K562 (cell line): Measurements from ENCODE around the gene PAX2. TPM values are rescaled to one million over a fixed set of nuclear protein-coding genes. Genes with fewer than 3 reads are reported as not detected.
A peak's percentile ranks its signal among the peaks of the same experiment; 100 is the strongest.

Experiments
- ASH1L ChIP-seq: fragments of 450-650 bp; IDR thresholded peaks from 2 replicates; pipeline ENCODE4 v1.6.1; 2018; ENCODE audit warnings: borderline replicate concordance, mild to moderate bottlenecking, low read depth; ENCODE audit not compliant: partially characterized antibody
- EWSR1 ChIP-seq: fragments of 450-650 bp; IDR thresholded peaks from 2 replicates; pipeline ENCODE4 v1.6.1; 2018; ENCODE audit warnings: borderline replicate concordance, mild to moderate bottlenecking, low read depth, moderate library complexity; ENCODE audit not compliant: partially characterized antibody
- SIN3A ChIP-seq, 2 experiments: fragments of 150-350 bp in 1 of 2; IDR thresholded peaks; 2 replicates each; pipeline ENCODE4 v1.6.1; 2011 to 2016; ENCODE audit warnings: borderline replicate concordance in 2 of 2, low read depth in 2 of 2, low read length in 2 of 2, mild to moderate bottlenecking in 2 of 2, moderate library complexity in 2 of 2; ENCODE audit not compliant: control insufficient read depth in 1 of 2
- STAG1 ChIP-seq: sonication (generic); formaldehyde crosslinking; IDR thresholded peaks from 2 replicates; pipeline ENCODE4 v1.5.0; 2020; ENCODE audit warnings: missing genetic modification reagents, borderline replicate concordance
- TCF7L2 ChIP-seq: fragments of 150-350 bp; IDR thresholded peaks from 2 replicates; pipeline ENCODE4 v1.6.1; 2016; ENCODE audit warnings: low read depth, mild to moderate bottlenecking, low read length, moderate library complexity
- polyA plus RNA-seq, 8 experiments: library from polyadenylated mRNA; depleted of rRNA in 4 of 8; stranded (reverse) in 5 of 8; unstranded in 3 of 8; fragments of >200 nt; fragmentation: Nextera tagmentation in 2 of 8; fragmentation: Illumina TruSeq in 1 of 8; extraction: Ambion mirVana in 2 of 8; extraction: Trizol in 1 of 8; gene quantifications; 2 replicates each; pipeline versions ENCODE4 v1.2.1 to v1.2.3, GENCODE V29; 2011 to 2014; ENCODE audit warnings: inconsistent platforms in 1 of 8, missing spikeins in 1 of 8
- total RNA-seq, 7 experiments: library from RNA; depleted of rRNA in 6 of 7; stranded (reverse); fragments of >200 nt in 6 of 7; fragmentation: Illumina TruSeq in 2 of 7; extraction: Trizol in 2 of 7; gene quantifications; 2 replicates each; pipeline versions ENCODE4 v1.2.1 to v1.2.3, GENCODE V29; 2011 to 2021; ENCODE audit warnings: low replicate concordance in 1 of 7
- TF ChIP-seq, protein P1 (sequence below), 3 experiments: fragments of 200-800 bp in 1 of 3; fragments of 250-450 bp in 1 of 3; fragments of 450-650 bp in 1 of 3; sonication (Bioruptor Pico) in 1 of 3; sonication (Bioruptor generic) in 1 of 3; formaldehyde crosslinking in 1 of 3; IDR thresholded peaks; 2 replicates each; pipeline versions ENCODE4 v1.6.1 to v1.8.0; 2016 to 2022; ENCODE audit warnings: mild to moderate bottlenecking in 2 of 3, missing genetic modification characterization in 2 of 3, missing compliant biosample characterization in 1 of 3, moderate library complexity in 1 of 3
- TF ChIP-seq, protein P2 (sequence below): fragments of 450-650 bp; IDR thresholded peaks from 2 replicates; pipeline ENCODE4 v1.6.1; 2017; ENCODE audit warnings: mild to moderate bottlenecking, moderate library complexity
- TF ChIP-seq, protein P3 (sequence below): sonication (generic); formaldehyde crosslinking; IDR thresholded peaks from 2 replicates; pipeline ENCODE4 v1.8.0; 2022; ENCODE audit warnings: mild to moderate bottlenecking, missing genetic modification reagents
- TF ChIP-seq, protein P4 (sequence below): sonication (generic); formaldehyde crosslinking; IDR thresholded peaks from 2 replicates; pipeline ENCODE4 v1.8.1; 2023; ENCODE audit warnings: mild to moderate bottlenecking, missing genetic modification reagents
- TF ChIP-seq, protein P5 (sequence below): fragments of 250-450 bp; sonication (Bioruptor Pico); IDR thresholded peaks from 2 replicates; pipeline ENCODE4 v1.8.0; 2021; ENCODE audit warnings: moderate library complexity, mild to moderate bottlenecking, inconsistent platforms

PAX2 gene
- total and polyA plus RNA-seq, 9 of the 15 experiments (the other 6 are each of a cell fraction or from before 2014, with no cell fraction given), result not detected

DNA sequence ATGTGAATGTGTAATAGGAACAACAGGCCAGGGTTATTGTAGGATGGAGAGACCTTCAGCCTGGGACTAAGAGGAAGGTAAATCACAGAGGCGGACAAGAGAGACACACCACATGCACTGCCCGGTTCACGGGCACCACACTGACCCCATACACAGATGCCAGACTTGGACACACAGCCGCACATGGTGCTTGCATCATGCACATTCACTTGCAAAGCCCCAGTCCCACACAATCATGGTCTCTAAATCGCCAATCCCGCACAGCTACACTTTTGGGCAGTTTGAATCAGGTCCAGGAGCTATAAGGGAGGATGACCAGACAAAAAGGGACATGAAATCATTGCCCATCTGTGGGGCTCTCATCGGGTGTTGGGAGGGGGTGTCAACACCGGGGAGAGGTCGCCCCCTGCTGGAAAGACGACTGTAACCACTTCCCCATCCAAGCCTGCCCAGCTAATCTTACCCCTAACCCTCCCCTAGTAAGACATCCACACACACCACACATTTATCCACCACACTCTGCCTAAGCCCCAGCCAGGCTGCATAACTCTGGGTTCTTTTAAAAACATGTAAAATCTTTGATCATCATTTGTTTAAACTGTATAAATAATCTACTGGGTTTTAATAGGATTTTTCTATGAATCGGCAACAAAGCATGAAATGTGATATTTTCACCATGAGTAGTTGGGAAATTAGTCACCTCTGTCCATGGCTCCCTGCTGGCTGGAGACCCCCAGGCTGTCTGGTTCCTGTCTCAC, 126.8 kb downstream of the PAX2 start (continued):
- TF ChIP-seq, protein P1, sequence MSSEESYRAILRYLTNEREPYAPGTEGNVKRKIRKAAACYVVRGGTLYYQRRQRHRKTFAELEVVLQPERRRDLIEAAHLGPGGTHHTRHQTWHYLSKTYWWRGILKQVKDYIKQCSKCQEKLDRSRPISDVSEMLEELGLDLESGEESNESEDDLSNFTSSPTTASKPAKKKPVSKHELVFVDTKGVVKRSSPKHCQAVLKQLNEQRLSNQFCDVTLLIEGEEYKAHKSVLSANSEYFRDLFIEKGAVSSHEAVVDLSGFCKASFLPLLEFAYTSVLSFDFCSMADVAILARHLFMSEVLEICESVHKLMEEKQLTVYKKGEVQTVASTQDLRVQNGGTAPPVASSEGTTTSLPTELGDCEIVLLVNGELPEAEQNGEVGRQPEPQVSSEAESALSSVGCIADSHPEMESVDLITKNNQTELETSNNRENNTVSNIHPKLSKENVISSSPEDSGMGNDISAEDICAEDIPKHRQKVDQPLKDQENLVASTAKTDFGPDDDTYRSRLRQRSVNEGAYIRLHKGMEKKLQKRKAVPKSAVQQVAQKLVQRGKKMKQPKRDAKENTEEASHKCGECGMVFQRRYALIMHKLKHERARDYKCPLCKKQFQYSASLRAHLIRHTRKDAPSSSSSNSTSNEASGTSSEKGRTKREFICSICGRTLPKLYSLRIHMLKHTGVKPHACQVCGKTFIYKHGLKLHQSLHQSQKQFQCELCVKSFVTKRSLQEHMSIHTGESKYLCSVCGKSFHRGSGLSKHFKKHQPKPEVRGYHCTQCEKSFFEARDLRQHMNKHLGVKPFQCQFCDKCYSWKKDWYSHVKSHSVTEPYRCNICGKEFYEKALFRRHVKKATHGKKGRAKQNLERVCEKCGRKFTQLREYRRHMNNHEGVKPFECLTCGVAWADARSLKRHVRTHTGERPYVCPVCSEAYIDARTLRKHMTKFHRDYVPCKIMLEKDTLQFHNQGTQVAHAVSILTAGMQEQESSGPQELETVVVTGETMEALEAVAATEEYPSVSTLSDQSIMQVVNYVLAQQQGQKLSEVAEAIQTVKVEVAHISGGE (CRISPR knock-in tag; IDR thresholded peaks at IDR 0.05), result no peak
- TF ChIP-seq SIN3A (IDR thresholded peaks at IDR 0.05; ENCODE audit: borderline replicate concordance in 2 of 2, control insufficient read depth in 1 of 2, low read depth in 2 of 2, low read length in 2 of 2) (no peak), STAG1 (CRISPR knock-in tag) (peak; percentile 12; the same call in 1 of the 2 replicates), EWSR1 (no peak), ASH1L (no peak), TCF7L2 (no peak)
- TF ChIP-seq, protein P2, sequence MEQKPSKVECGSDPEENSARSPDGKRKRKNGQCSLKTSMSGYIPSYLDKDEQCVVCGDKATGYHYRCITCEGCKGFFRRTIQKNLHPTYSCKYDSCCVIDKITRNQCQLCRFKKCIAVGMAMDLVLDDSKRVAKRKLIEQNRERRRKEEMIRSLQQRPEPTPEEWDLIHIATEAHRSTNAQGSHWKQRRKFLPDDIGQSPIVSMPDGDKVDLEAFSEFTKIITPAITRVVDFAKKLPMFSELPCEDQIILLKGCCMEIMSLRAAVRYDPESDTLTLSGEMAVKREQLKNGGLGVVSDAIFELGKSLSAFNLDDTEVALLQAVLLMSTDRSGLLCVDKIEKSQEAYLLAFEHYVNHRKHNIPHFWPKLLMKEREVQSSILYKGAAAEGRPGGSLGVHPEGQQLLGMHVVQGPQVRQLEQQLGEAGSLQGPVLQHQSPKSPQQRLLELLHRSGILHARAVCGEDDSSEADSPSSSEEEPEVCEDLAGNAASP, result no peak
- TF ChIP-seq, protein P3, sequence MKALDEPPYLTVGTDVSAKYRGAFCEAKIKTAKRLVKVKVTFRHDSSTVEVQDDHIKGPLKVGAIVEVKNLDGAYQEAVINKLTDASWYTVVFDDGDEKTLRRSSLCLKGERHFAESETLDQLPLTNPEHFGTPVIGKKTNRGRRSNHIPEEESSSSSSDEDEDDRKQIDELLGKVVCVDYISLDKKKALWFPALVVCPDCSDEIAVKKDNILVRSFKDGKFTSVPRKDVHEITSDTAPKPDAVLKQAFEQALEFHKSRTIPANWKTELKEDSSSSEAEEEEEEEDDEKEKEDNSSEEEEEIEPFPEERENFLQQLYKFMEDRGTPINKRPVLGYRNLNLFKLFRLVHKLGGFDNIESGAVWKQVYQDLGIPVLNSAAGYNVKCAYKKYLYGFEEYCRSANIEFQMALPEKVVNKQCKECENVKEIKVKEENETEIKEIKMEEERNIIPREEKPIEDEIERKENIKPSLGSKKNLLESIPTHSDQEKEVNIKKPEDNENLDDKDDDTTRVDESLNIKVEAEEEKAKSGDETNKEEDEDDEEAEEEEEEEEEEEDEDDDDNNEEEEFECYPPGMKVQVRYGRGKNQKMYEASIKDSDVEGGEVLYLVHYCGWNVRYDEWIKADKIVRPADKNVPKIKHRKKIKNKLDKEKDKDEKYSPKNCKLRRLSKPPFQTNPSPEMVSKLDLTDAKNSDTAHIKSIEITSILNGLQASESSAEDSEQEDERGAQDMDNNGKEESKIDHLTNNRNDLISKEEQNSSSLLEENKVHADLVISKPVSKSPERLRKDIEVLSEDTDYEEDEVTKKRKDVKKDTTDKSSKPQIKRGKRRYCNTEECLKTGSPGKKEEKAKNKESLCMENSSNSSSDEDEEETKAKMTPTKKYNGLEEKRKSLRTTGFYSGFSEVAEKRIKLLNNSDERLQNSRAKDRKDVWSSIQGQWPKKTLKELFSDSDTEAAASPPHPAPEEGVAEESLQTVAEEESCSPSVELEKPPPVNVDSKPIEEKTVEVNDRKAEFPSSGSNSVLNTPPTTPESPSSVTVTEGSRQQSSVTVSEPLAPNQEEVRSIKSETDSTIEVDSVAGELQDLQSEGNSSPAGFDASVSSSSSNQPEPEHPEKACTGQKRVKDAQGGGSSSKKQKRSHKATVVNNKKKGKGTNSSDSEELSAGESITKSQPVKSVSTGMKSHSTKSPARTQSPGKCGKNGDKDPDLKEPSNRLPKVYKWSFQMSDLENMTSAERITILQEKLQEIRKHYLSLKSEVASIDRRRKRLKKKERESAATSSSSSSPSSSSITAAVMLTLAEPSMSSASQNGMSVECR (CRISPR knock-in tag), result no peak
- TF ChIP-seq, protein P4, sequence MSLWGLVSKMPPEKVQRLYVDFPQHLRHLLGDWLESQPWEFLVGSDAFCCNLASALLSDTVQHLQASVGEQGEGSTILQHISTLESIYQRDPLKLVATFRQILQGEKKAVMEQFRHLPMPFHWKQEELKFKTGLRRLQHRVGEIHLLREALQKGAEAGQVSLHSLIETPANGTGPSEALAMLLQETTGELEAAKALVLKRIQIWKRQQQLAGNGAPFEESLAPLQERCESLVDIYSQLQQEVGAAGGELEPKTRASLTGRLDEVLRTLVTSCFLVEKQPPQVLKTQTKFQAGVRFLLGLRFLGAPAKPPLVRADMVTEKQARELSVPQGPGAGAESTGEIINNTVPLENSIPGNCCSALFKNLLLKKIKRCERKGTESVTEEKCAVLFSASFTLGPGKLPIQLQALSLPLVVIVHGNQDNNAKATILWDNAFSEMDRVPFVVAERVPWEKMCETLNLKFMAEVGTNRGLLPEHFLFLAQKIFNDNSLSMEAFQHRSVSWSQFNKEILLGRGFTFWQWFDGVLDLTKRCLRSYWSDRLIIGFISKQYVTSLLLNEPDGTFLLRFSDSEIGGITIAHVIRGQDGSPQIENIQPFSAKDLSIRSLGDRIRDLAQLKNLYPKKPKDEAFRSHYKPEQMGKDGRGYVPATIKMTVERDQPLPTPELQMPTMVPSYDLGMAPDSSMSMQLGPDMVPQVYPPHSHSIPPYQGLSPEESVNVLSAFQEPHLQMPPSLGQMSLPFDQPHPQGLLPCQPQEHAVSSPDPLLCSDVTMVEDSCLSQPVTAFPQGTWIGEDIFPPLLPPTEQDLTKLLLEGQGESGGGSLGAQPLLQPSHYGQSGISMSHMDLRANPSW (CRISPR knock-in tag), result no peak
- TF ChIP-seq, protein P5, sequence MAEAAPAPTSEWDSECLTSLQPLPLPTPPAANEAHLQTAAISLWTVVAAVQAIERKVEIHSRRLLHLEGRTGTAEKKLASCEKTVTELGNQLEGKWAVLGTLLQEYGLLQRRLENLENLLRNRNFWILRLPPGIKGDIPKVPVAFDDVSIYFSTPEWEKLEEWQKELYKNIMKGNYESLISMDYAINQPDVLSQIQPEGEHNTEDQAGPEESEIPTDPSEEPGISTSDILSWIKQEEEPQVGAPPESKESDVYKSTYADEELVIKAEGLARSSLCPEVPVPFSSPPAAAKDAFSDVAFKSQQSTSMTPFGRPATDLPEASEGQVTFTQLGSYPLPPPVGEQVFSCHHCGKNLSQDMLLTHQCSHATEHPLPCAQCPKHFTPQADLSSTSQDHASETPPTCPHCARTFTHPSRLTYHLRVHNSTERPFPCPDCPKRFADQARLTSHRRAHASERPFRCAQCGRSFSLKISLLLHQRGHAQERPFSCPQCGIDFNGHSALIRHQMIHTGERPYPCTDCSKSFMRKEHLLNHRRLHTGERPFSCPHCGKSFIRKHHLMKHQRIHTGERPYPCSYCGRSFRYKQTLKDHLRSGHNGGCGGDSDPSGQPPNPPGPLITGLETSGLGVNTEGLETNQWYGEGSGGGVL (CRISPR knock-in tag), result no peak
